HepG2 (cell line): Measurements from ENCODE around the gene CNTN5. TPM values are rescaled to one million over a fixed set of nuclear protein-coding genes. Genes with fewer than 3 reads are reported as not detected.

ENCODE experiments used
- ATAC-seq: fragments of 200-7000 bp; cut with Tn5 transposase; 3 replicates; pipeline ENCODE4 v1.9.1; 2020; ENCODE audit warnings: mild to moderate bottlenecking, moderate library complexity
- BruUV-seq: library from RNA; stranded (reverse); fragments of 400-500 nt; replicated peaks from 2 replicates; lab custom pipeline; 2021; lab: Mats Ljungman, UMichigan
- CTCF ChIA-PET: fragments of 300-600 bp; formaldehyde crosslinking; extraction: SDS; loops from one replicate; lab custom pipeline; 2021; ENCODE audit warnings: low total read pairs, inconsistent platforms, low intra/inter-chr PET ratio; lab: Yijun Ruan, JAX
- POLR2A ChIA-PET: fragments of 350-600 bp; sonication (Branson Sonifier 250); formaldehyde crosslinking; loops from one replicate; lab custom pipeline; 2020; ENCODE audit warnings: antibody characterized with exemption, inconsistent platforms; lab: Yijun Ruan, JAX
- DNase-seq: peaks from one replicate; pipeline ENCODE4 v3.0.0-alpha.2; 2015; ENCODE audit warnings: low spot score
- FAIRE-seq: peaks from 3 replicates; lab custom pipeline; 2011; peaks lifted over from hg19 to GRCh38; lab: Jason Lieb, UNC
- H2AFZ ChIP-seq: one replicate; pipeline ENCODE4 v1.6.1; 2011; ENCODE audit warnings: low read length, inconsistent platforms
- H3K27ac ChIP-seq: fragments of 300-600 bp; 3 replicates; pipeline ENCODE4 v1.8.0; 2011; ENCODE audit warnings: mixed run types, mild to moderate bottlenecking, mixed read lengths, low read length, inconsistent platforms; ENCODE audit not compliant: insufficient read depth; ENCODE audit errors: extremely low read length
- H3K27me3 ChIP-seq, 2 experiments: fragments of 200-600 bp in 1 of 2; 2 replicates in 1 of 2; 3 replicates in 1 of 2; pipeline versions ENCODE4 v1.6.0 to v1.8.0; 2011; ENCODE audit warnings: low read length in 2 of 2, mild to moderate bottlenecking in 2 of 2, moderate library complexity in 2 of 2, inconsistent platforms in 1 of 2; ENCODE audit not compliant: insufficient read depth in 2 of 2, control insufficient read depth in 1 of 2
- H3K36me3 ChIP-seq, 2 experiments: fragments of 200-600 bp in 1 of 2; replicated peaks in 1 of 2; 2 replicates in 1 of 2; 3 replicates in 1 of 2; pipeline versions ENCODE4 v1.5.1 to v1.8.0; 2011; ENCODE audit warnings: low read length in 2 of 2, inconsistent platforms in 1 of 2; ENCODE audit not compliant: insufficient read depth in 2 of 2, control insufficient read depth in 1 of 2
- H3K4me1 ChIP-seq: 2 replicates; pipeline ENCODE4 v1.5.1; 2012; ENCODE audit warnings: low read length, inconsistent platforms; ENCODE audit not compliant: insufficient read depth
- H3K4me2 ChIP-seq: 2 replicates; pipeline ENCODE4 v1.6.0; 2011; ENCODE audit warnings: low read depth, low read length, inconsistent platforms
- H3K4me3 ChIP-seq, 3 experiments: fragments of 200-600 bp in 1 of 3; sonication (generic), shearing (Covaris generic) in 1 of 3; replicated peaks in 1 of 3; 2 replicates each; pipeline ENCODE4 v1.5.1; 2011 to 2016; ENCODE audit warnings: low read length in 3 of 3, inconsistent platforms in 2 of 3, low read depth in 2 of 3, mild to moderate bottlenecking in 2 of 3, control low read depth in 1 of 3, mixed read lengths in 1 of 3; ENCODE audit not compliant: insufficient read depth in 1 of 3
- H3K79me2 ChIP-seq: one replicate; pipeline ENCODE4 v1.6.1; 2011; ENCODE audit warnings: low read length, inconsistent platforms; ENCODE audit not compliant: insufficient read depth
- H3K9ac ChIP-seq: 2 replicates; pipeline ENCODE4 v1.6.0; 2011; ENCODE audit warnings: mild to moderate bottlenecking, low read depth, low read length, inconsistent platforms; ENCODE audit not compliant: insufficient read depth
- H3K9me3 ChIP-seq: 2 replicates; pipeline ENCODE4 v1.5.1; 2012; ENCODE audit warnings: mild to moderate bottlenecking, low read length
- H4K20me1 ChIP-seq: 2 replicates; pipeline ENCODE4 v1.6.0; 2011; ENCODE audit warnings: inconsistent platforms, mild to moderate bottlenecking, low read length, moderate library complexity; ENCODE audit not compliant: insufficient read depth
- MAFK ChIP-seq, 2 experiments: IDR thresholded peaks in 1 of 2; conservative IDR thresholded peaks in 1 of 2; 2 replicates each; pipeline ENCODE4 v1.6.1; 2011; ENCODE audit warnings: improper control_type of control experiment in 2 of 2, low read length in 2 of 2
- ZNF83 ChIP-seq: sonication (generic); formaldehyde crosslinking; IDR thresholded peaks from 2 replicates; pipeline ENCODE4 v1.4.0; 2020; ENCODE audit warnings: missing genetic modification reagents, mild to moderate bottlenecking, borderline replicate concordance
- WGBS: methylation state at CpG from one replicate; pipeline ENCODE4 v1.1.6; 2017; ENCODE audit warnings: low lambda C conversion rate; 5-methylcytosine and 5-hydroxymethylcytosine counted together
- in situ Hi-C: cut with HindIII; loops from 2 replicates; pipeline ENCODE4 v1.10.0; 2017; ENCODE audit warnings: low pct_unique_long_range_greater_than_20kb; ENCODE audit not compliant: extremely low pct_ligation_motif_present
- intact Hi-C: fragments of 100-400 bp; cut with micrococcal nuclease; formaldehyde crosslinking; loops from one replicate; pipeline ENCODE4 v1.10.0; 2022; ENCODE audit not compliant: unreplicated experiment
- polyA plus RNA-seq, 8 experiments: library from polyadenylated mRNA; depleted of rRNA in 3 of 8; stranded (reverse) in 7 of 8; unstranded in 1 of 8; fragments of >200 nt; fragmentation: Illumina TruSeq in 4 of 8; extraction: Trizol in 4 of 8; gene quantifications; 2 replicates each; pipeline versions ENCODE4 v1.2.1 to v1.2.3, GENCODE V29; 2011 to 2016; ENCODE audit warnings: low read depth in 4 of 8, missing spikeins in 1 of 8, mixed read lengths in 1 of 8; ENCODE audit not compliant: insufficient read depth in 1 of 8
- total RNA-seq, 5 experiments: library from RNA; depleted of rRNA; stranded (reverse); fragments of >200 nt; fragmentation: Illumina TruSeq; extraction: Trizol; gene quantifications; 2 replicates each; pipeline ENCODE4 v1.2.3, GENCODE V29; 2016; ENCODE audit warnings: low read depth in 1 of 5
- TF ChIP-seq, protein P1 (sequence below), 2 experiments: sonication (generic) in 1 of 2; formaldehyde crosslinking in 1 of 2; IDR thresholded peaks; 2 replicates each; pipeline versions ENCODE4 v1.4.0 to v1.6.1; 2016 to 2020; ENCODE audit warnings: borderline replicate concordance in 1 of 2, low read depth in 1 of 2, mild to moderate bottlenecking in 1 of 2, missing genetic modification reagents in 1 of 2
- TF ChIP-seq, protein P2 (sequence below): sonication (generic); formaldehyde crosslinking; IDR thresholded peaks from 2 replicates; pipeline ENCODE4 v1.4.0; 2020; ENCODE audit warnings: missing genetic modification reagents
- TF ChIP-seq, protein P3 (sequence below): sonication (generic); formaldehyde crosslinking; IDR thresholded peaks from 2 replicates; pipeline ENCODE4 v1.5.0; 2020; ENCODE audit warnings: missing genetic modification reagents
- TF ChIP-seq, protein P4 (sequence below): sonication (generic); formaldehyde crosslinking; IDR thresholded peaks from 2 replicates; pipeline ENCODE4 v1.8.0; 2022; ENCODE audit warnings: missing genetic modification reagents, low read depth, mild to moderate bottlenecking, borderline replicate concordance

CNTN5 gene
- total and polyA plus RNA-seq, 2 of the 13 experiments (the other 11 are each of a cell fraction or from before 2014, with no cell fraction given): not detected

DNA sequence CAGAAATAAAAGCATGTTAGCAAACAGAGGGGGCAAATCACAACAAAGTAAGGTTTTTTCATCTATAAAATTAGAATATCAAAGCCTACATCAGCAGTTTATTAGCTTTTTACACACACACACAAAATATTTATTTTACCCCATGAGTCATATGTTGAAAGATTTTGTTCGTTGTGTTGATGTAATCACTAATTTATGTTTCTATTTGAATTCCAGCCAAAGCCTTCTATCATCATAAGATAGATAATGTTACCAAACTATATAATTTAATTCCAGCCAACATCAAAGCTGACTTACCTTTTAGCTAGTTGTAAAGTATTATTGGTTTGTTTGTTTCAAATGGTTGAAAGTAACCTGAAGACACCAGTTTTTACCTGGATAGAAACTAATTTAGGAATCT, 1208.3 kb downstream of the CNTN5 start:
- Histone ChIP-seq H3K4me2 (no peak overlapping the region), H3K9ac (no peak overlapping the region), H3K27ac (no peak overlapping the region), H3K79me2 (no peaks in the 10 kb centered on the region), H3K36me3 (no peaks in the 10 kb centered on the region), H3K4me3 (no peak overlapping the region), H3K9me3 (no peaks in the 10 kb centered on the region), H3K27me3 (no peaks in the 10 kb centered on the region), H2AFZ (no peak overlapping the region), H4K20me1 (no peaks in the 10 kb centered on the region), H3K4me1 (no peaks in the 10 kb centered on the region)
- intact Hi-C loops: no loop called here
- ChIA-PET CTCF (no interaction called here), POLR2A (no interaction called here)
- 0% methylated on average over 1 of the region's 1 CpG for WGBS
- in situ Hi-C loops: no loop called here
- ATAC-seq: no peak
- no peak for FAIRE-seq
- DNase-seq: no peak
- TF ChIP-seq, protein P1, sequence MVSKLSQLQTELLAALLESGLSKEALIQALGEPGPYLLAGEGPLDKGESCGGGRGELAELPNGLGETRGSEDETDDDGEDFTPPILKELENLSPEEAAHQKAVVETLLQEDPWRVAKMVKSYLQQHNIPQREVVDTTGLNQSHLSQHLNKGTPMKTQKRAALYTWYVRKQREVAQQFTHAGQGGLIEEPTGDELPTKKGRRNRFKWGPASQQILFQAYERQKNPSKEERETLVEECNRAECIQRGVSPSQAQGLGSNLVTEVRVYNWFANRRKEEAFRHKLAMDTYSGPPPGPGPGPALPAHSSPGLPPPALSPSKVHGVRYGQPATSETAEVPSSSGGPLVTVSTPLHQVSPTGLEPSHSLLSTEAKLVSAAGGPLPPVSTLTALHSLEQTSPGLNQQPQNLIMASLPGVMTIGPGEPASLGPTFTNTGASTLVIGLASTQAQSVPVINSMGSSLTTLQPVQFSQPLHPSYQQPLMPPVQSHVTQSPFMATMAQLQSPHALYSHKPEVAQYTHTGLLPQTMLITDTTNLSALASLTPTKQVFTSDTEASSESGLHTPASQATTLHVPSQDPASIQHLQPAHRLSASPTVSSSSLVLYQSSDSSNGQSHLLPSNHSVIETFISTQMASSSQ (IDR thresholded peaks at IDR 0.05; ENCODE audit: low read depth): no peak
- TF ChIP-seq, protein P1 (CRISPR knock-in tag; IDR thresholded peaks at IDR 0.05; ENCODE audit: borderline replicate concordance): no peak
- 0 out of 4 replicates have a peak, but pooled peaks of 1 of the 2 experiments have one; percentile 3 for TF ChIP-seq MAFK (conservative IDR thresholded peaks at IDR 0.05 in 1 of 2, IDR thresholded peaks at IDR 0.05 in 1 of 2; ENCODE audit: low read length in 2 of 2)
- BruUV-seq: no TSS peak

DNA sequence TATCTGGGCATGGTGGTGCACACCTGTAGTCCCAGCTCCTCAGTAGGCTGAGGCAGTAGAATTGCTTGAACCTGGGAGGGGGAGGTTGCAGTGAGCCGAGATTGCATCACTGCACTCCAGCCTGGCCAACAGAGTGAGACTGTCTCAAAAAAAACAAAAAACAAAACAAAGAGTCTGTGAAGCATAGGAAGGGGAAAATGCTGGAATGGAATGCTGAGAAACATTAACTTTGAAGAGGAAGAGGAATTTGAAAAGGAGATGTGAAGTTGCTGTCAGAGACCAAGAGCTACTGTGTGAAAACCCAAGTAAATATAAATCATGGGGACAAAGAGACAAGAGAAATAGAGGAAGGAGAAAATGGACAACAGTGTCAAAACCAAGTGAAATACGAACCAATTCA, 1211.3 kb downstream of the CNTN5 start:
- ChIA-PET CTCF (no interaction called here), POLR2A (no interaction called here)
- no peak for TF ChIP-seq ZNF83
- TF ChIP-seq, protein P2, sequence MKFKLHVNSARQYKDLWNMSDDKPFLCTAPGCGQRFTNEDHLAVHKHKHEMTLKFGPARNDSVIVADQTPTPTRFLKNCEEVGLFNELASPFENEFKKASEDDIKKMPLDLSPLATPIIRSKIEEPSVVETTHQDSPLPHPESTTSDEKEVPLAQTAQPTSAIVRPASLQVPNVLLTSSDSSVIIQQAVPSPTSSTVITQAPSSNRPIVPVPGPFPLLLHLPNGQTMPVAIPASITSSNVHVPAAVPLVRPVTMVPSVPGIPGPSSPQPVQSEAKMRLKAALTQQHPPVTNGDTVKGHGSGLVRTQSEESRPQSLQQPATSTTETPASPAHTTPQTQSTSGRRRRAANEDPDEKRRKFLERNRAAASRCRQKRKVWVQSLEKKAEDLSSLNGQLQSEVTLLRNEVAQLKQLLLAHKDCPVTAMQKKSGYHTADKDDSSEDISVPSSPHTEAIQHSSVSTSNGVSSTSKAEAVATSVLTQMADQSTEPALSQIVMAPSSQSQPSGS (CRISPR knock-in tag): no peak
- TF ChIP-seq, protein P3, sequence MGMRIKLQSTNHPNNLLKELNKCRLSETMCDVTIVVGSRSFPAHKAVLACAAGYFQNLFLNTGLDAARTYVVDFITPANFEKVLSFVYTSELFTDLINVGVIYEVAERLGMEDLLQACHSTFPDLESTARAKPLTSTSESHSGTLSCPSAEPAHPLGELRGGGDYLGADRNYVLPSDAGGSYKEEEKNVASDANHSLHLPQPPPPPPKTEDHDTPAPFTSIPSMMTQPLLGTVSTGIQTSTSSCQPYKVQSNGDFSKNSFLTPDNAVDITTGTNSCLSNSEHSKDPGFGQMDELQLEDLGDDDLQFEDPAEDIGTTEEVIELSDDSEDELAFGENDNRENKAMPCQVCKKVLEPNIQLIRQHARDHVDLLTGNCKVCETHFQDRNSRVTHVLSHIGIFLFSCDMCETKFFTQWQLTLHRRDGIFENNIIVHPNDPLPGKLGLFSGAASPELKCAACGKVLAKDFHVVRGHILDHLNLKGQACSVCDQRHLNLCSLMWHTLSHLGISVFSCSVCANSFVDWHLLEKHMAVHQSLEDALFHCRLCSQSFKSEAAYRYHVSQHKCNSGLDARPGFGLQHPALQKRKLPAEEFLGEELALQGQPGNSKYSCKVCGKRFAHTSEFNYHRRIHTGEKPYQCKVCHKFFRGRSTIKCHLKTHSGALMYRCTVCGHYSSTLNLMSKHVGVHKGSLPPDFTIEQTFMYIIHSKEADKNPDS (CRISPR knock-in tag): no peak
- TF ChIP-seq, protein P4, sequence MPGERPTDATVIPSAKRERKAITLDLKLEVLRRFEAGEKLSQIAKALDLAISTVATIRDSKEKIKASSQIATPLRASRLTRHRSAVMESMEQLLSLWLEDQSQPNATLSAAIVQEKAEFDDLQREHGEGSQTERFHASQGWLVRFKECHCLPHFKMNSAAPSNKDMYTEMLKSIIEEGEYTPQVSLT: no peak

More for the DNA sequence above, 1211.3 kb downstream of the CNTN5 start:
- Histone ChIP-seq H2AFZ (no peak overlapping the region), H4K20me1 (no peaks in the 10 kb centered on the region), H3K4me2 (no peak overlapping the region), H3K4me1 (no peaks in the 10 kb centered on the region), H3K27ac (no peak overlapping the region), H3K4me3 (no peak overlapping the region), H3K9ac (no peak overlapping the region), H3K79me2 (no peaks in the 10 kb centered on the region), H3K27me3 (no peaks in the 10 kb centered on the region), H3K36me3 (no peaks in the 10 kb centered on the region), H3K9me3 (no peaks in the 10 kb centered on the region)
- ATAC-seq (no peak), DNase-seq (no peak), FAIRE-seq (no peak)
- in situ Hi-C loops: no loop called here
- intact Hi-C loops: no loop called here
- WGBS: 1% methylated on average over 2 of the region's 2 CpGs
- BruUV-seq: no TSS peak
